Retinal pigment epithelial cell (primary cell): Measurements from ENCODE around the gene HSPBP1.

Experiments used
- DNase-seq: peaks from one replicate; pipeline ENCODE4 v3.0.0-alpha.2; 2010; ENCODE audit warnings: low read depth
- H3K4me3 ChIP-seq: 2 replicates; pipeline ENCODE4 v1.5.1; 2011; ENCODE audit warnings: mild to moderate bottlenecking, low read length, control low read depth, moderate library complexity
- TF ChIP-seq, protein P1 (sequence below): conservative IDR thresholded peaks from 2 replicates; pipeline ENCODE4 v1.5.1; 2011; ENCODE audit warnings: low read depth, low read length, control low read depth, inconsistent platforms

The HSPBP1 gene

GRCh38 chr19:55319785-55320184, 39.9 kb upstream of the HSPBP1 start:
- H3K4me3 ChIP-seq = peak overlapping the region; percentile 18
- TF ChIP-seq, protein P1, sequence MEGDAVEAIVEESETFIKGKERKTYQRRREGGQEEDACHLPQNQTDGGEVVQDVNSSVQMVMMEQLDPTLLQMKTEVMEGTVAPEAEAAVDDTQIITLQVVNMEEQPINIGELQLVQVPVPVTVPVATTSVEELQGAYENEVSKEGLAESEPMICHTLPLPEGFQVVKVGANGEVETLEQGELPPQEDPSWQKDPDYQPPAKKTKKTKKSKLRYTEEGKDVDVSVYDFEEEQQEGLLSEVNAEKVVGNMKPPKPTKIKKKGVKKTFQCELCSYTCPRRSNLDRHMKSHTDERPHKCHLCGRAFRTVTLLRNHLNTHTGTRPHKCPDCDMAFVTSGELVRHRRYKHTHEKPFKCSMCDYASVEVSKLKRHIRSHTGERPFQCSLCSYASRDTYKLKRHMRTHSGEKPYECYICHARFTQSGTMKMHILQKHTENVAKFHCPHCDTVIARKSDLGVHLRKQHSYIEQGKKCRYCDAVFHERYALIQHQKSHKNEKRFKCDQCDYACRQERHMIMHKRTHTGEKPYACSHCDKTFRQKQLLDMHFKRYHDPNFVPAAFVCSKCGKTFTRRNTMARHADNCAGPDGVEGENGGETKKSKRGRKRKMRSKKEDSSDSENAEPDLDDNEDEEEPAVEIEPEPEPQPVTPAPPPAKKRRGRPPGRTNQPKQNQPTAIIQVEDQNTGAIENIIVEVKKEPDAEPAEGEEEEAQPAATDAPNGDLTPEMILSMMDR = no peak
- DNase-seq = no peak

DNA sequence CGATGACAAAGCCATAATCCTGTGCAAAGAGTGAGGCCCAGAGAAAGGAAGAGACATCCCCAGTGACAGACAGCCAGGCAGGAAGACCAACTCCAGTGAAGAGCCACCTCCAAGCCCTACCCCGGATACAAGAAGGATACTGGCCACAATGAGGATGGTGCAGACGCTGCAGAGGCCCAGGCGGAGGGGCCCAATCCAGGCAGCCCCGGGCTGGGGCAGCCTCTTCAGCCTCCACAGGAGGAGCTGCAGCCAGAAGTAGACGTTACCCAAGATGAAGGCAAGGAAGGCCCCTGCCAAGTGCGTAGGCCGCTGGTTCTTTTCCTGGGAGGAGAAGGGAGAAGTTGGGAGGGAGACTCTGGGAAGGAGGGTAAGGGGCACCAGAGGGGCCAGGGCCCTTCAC, 36.7 kb upstream of the HSPBP1 start:
- TF ChIP-seq, protein P1 = no peak
- no peak for DNase-seq
- H3K4me3 ChIP-seq = no peak overlapping the region

DNA sequence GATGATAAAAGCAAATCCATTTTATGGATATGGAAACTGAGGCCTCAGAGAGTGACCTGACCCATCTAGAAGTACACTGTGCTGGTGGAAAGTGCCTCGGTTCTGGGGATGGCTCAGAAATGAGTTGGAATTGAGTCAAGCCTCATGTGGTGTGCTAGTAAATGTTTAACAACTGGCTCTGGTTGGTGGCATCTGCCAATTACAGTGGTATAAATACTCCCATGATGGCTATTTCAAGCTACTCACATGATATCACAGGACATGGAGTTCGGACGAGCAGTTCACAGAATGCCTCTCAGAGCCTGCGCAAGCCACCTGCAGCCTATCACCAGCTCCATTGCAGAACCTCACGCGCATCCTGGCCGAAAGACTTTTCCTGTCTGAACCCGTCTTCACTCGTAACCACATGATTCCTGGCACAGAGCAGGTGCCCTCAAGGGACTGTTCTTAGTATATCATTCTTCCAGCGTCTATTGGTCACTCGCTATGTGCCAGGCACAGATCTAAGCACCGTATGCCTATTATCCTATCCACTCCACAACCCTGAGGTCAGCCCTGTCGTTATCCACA, 36.1 kb upstream of the HSPBP1 start:
- DNase-seq = no peak
- no peak overlapping the region for H3K4me3 ChIP-seq
- TF ChIP-seq, protein P1 = no peak

GRCh38 chr19:55314396-55314795, 34.5 kb upstream of the HSPBP1 start:
- TF ChIP-seq, protein P1 = no peak
- no peak overlapping the region for H3K4me3 ChIP-seq
- no peak for DNase-seq

DNA sequence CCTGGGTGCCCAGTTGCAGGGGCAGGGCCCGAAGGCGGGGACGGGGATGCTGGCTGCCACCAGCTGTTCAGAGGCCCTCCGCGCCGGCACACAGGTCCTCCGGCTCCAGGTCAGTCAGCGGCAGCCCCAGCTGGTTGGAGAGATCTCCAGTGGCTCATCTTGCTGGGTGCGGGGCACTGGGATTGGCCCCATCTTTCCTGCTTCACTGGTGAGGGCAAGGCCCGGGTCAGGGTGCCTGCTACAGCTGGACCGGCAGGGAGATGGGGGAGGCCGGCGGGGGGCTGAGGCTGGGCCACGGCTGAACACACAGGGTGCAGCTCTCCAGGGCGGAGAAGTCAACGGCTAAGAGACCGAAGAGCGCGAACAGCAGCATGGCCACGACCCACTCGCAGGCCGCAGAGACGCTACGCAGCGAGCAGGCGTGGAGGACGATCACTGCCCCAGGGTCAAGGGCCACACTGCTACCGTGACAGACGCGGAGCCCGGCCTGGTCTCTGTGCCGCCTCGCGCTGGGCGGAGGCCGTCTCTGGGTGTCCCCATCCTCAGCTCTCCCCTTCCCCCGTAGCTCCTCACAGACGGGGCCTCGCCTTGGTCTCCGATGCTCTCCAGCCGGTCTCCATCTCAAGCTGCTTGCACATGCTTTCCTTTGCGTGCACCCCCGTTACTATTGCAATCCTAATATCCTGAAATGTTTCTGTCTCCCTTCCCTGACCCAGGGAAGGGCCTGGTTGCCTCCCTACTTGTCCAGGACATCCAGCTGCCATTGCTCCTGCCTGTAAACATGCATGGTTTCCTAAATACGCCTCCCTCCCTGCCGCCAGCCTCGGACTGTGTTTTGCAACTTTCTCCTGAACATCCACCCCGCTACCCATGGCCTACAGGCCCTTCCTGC, 33.0 kb upstream of the HSPBP1 start:
- TF ChIP-seq, protein P1 = no peak
- no peak for DNase-seq
- H3K4me3 ChIP-seq = no peak overlapping the region

- no peak overlapping the region for H3K4me3 ChIP-seq
- TF ChIP-seq, protein P1 = no peak
- no peak for DNase-seq
Observed at GRCh38 chr19:55311797-55312196, 31.9 kb upstream of the HSPBP1 start.

DNA sequence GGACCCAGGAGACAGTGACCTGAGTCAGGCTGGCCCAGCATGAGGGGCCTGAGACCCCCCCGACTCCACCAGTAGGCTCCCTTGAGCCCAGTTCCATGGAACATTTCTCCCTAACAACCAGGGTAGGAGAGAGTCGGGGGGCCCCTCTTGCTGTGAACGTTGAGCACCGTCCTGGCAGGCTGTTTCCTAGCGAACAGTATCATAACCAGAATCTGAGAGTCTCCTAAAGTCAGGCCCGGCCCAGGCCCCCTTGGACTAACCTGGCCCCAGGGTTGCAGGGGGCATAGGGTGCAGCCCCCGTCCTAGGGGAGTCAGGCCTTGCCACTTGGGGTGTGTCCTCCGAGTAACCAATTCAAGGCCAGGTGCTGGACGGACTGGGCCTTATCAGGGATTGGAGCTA, 31.5 kb upstream of the HSPBP1 start:
- TF ChIP-seq, protein P1 = no peak

More for the DNA sequence above, 31.5 kb upstream of the HSPBP1 start:
- no peak for DNase-seq
- H3K4me3 ChIP-seq = no peak overlapping the region
